ENCODE data around the gene SLIT1.

The SLIT1 gene

GRCh38 chr10:97057491-97058235, 128.1 kb downstream of the SLIT1 start:
- TF ChIP-seq CTCF (conservative IDR thresholded peaks at IDR 0.05; ENCODE audit: low read length) = no peak
- no peak overlapping the region for H3K4me3 ChIP-seq (ENCODE audit: low read length)
- no peak for DNase-seq (ENCODE audit: low read depth)

GRCh38 chr10:97056003-97056630, 129.6 kb downstream of the SLIT1 start:
- DNase-seq (ENCODE audit: low read depth) = no peak
- no peak overlapping the region for H3K4me3 ChIP-seq (ENCODE audit: low read length)
- TF ChIP-seq CTCF (conservative IDR thresholded peaks at IDR 0.05; ENCODE audit: low read length) = no peak

- DNase-seq (ENCODE audit: low read depth) = no peak
- H3K4me3 ChIP-seq (ENCODE audit: low read length) = no peak overlapping the region
- TF ChIP-seq CTCF (conservative IDR thresholded peaks at IDR 0.05; ENCODE audit: low read length) = no peak
These were observed 132.5 kb downstream of the SLIT1 start for GRCh38 chr10:97053276-97053675.

- no peak overlapping the region for H3K4me3 ChIP-seq (ENCODE audit: low read length)
- no peak for DNase-seq (ENCODE audit: low read depth)
- no peak for TF ChIP-seq CTCF (conservative IDR thresholded peaks at IDR 0.05; ENCODE audit: low read length)
These were observed 134.7 kb downstream of the SLIT1 start for GRCh38 chr10:97050956-97051496.

- H3K4me3 ChIP-seq (ENCODE audit: low read length) = no peak overlapping the region
- no peak for DNase-seq (ENCODE audit: low read depth)
- no peak for TF ChIP-seq CTCF (conservative IDR thresholded peaks at IDR 0.05; ENCODE audit: low read length)
These were observed 135.5 kb downstream of the SLIT1 start for GRCh38 chr10:97050205-97050745.

- TF ChIP-seq CTCF (conservative IDR thresholded peaks at IDR 0.05; ENCODE audit: low read length) = no peak
- H3K4me3 ChIP-seq (ENCODE audit: low read length) = no peak overlapping the region
- no peak for DNase-seq (ENCODE audit: low read depth)
These were observed 136.1 kb downstream of the SLIT1 start for GRCh38 chr10:97049670-97050069.
